Epidermal melanocyte (primary cell): ENCODE data around the gene POLK.

Experiments
- DNase-seq: peaks from one replicate; pipeline ENCODE4 v3.0.0; 2011; ENCODE audit warnings: low spot score; ENCODE audit not compliant: insufficient read length

POLK gene

DNA sequence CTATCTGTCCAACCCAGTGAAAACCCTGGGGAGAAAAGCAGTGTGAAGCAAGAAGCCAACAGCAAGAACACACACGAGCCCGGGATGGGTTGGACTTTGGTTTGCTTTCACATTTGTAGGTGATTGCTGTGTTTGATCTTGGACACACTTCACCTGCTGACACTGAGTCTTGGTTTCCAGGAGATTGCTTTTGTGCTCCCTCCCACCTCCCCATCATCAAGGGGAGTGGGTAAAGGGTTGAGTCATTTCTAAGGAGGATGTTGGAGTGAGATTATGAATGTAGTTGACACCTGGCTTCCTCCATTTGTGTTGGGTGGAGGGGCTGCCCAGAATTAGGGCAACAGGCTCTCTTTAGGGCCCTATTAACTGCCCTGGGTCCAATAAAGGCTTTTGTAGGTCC lies 137.0 kb downstream of the POLK start:
- DNase-seq, result no peak
